ENCODE measurements around the gene ARMC2.

DNA sequence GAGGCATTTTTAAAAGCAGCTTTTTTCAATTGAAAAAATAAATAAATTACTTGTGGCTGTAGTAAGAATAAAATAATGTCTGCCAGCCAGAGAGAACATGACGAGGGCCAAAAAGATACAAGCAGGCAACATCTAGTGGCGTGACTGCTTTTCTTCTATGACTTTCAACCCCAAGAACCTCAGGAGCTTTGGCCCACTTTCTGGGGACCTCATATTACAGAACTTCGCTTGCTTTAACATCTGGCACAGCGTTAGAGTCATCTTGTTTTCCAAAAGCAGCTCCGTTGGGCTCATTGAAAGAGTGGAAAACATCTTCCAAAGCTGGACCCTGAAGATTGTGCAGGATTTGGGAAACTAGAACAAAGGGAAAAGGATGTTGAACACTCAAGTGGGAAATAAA lies 67.0 kb downstream of the ARMC2 start:
- TF ChIP-seq, protein P1, sequence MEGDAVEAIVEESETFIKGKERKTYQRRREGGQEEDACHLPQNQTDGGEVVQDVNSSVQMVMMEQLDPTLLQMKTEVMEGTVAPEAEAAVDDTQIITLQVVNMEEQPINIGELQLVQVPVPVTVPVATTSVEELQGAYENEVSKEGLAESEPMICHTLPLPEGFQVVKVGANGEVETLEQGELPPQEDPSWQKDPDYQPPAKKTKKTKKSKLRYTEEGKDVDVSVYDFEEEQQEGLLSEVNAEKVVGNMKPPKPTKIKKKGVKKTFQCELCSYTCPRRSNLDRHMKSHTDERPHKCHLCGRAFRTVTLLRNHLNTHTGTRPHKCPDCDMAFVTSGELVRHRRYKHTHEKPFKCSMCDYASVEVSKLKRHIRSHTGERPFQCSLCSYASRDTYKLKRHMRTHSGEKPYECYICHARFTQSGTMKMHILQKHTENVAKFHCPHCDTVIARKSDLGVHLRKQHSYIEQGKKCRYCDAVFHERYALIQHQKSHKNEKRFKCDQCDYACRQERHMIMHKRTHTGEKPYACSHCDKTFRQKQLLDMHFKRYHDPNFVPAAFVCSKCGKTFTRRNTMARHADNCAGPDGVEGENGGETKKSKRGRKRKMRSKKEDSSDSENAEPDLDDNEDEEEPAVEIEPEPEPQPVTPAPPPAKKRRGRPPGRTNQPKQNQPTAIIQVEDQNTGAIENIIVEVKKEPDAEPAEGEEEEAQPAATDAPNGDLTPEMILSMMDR (conservative IDR thresholded peaks at IDR 0.05; ENCODE audit: low read depth, low read length): no peak
- TF ChIP-seq EZH2 (IDR thresholded peaks at IDR 0.05; ENCODE audit: borderline replicate concordance, low read depth, low read length, poor library complexity, severe bottlenecking): no peak
